ENCODE measurements around the gene AGFG2. TPM values are rescaled to one million over a fixed set of nuclear protein-coding genes. Genes with fewer than 3 reads are reported as not detected.

Gene AGFG2
- total and polyA plus RNA-seq, 4 donors: 37.2 to 48.8 (median 42.3) TPM

- under 1% methylated on average over 53 of the region's 53 CpGs for WGBS
- peak; percentile 99 for DNase-seq (ENCODE audit: low spot score)
- TF ChIP-seq FOXA1 (IDR thresholded peaks at IDR 0.05) (peak; percentile 2), GABPA (IDR thresholded peaks at IDR 0.05 in 1 of 2, conservative IDR thresholded peaks at IDR 0.05 in 1 of 2) (peak in 1 of 2 donors; percentile 77), REST (IDR thresholded peaks at IDR 0.05) (peak; percentile 24), YY1 (IDR thresholded peaks at IDR 0.05) (peak; percentile 72), SP1 (IDR thresholded peaks at IDR 0.05) (peak; percentile 100), HNF4A (conservative IDR thresholded peaks at IDR 0.05) (peak in 1 of 2 donors; percentile 3), RAD21 (IDR thresholded peaks at IDR 0.05) (peak in 1 of 2 donors; percentile 15), HNF4G (IDR thresholded peaks at IDR 0.05) (no peak), JUND (IDR thresholded peaks at IDR 0.05) (no peak), RXRA (IDR thresholded peaks at IDR 0.05) (peak; percentile 11 to 39)
- H3K27me3 ChIP-seq (ENCODE audit: control insufficient read depth in 4 of 4, insufficient read depth in 4 of 4, low read length in 3 of 4): no peaks in the 10 kb centered on the region
- H3K36me3 ChIP-seq (ENCODE audit: control insufficient read depth in 4 of 4, insufficient read depth in 3 of 4, low read depth in 1 of 4, low read length in 3 of 4): peaks cover 2 to 10% (median 5%) of the 10 kb centered on the region in 4 donors
- H3K9ac ChIP-seq (ENCODE audit: low read depth in 1 of 2, low read length in 2 of 2): peak within 1 kb of the TSS; percentile 63 to 76
- H3K4me1 ChIP-seq (ENCODE audit: control insufficient read depth in 4 of 4, insufficient read depth in 4 of 4, low read length in 3 of 4): peaks cover 2 to 38% (median 23%) of the 10 kb centered on the region in 4 donors
- H3K27ac ChIP-seq (ENCODE audit: low read depth in 1 of 2, low read length in 2 of 2): peak within 1 kb of the TSS; percentile 97 to 98
- no peaks in the 10 kb centered on the region for H3K9me3 ChIP-seq (ENCODE audit: control insufficient read depth in 4 of 4, low read length in 3 of 4)
- peak within 1 kb of the TSS; percentile 77 to 94 (median 85) for H3K4me3 ChIP-seq (ENCODE audit: low read depth in 1 of 3, low read length in 3 of 3)
Observed at GRCh38 chr7:100586266-100587025, 47.4 kb downstream of the AGFG2 start, which contains the start of gene FBXO24. TSS of gene FBXO24 (plus strand) at chr7:100586328. CDS start at chr7:100586626, 298 bp downstream.

GRCh38 chr7:100588438-100588837 lies 49.4 kb downstream of the AGFG2 start:
- 78% methylated on average over 1 of the region's 1 CpG for WGBS
- Histone ChIP-seq H3K27ac (ENCODE audit: low read depth in 1 of 2, low read length in 2 of 2) (no peak overlapping the region), H3K4me3 (ENCODE audit: low read depth in 1 of 3, low read length in 3 of 3) (no peak overlapping the region), H3K36me3 (ENCODE audit: control insufficient read depth in 4 of 4, insufficient read depth in 3 of 4, low read depth in 1 of 4, low read length in 3 of 4) (no peaks in the 10 kb centered on the region), H3K9me3 (ENCODE audit: control insufficient read depth in 4 of 4, low read length in 3 of 4) (no peaks in the 10 kb centered on the region), H3K9ac (ENCODE audit: low read depth in 1 of 2, low read length in 2 of 2) (no peak overlapping the region), H3K4me1 (ENCODE audit: control insufficient read depth in 4 of 4, insufficient read depth in 4 of 4, low read length in 3 of 4) (peaks cover 0 to 24% (median 15%) of the 10 kb centered on the region in 4 donors), H3K27me3 (ENCODE audit: control insufficient read depth in 4 of 4, insufficient read depth in 4 of 4, low read length in 3 of 4) (no peaks in the 10 kb centered on the region)
- TF ChIP-seq RAD21 (IDR thresholded peaks at IDR 0.05): peak; percentile 54 to 63
- TF ChIP-seq REST (IDR thresholded peaks at IDR 0.05): no peak
- TF ChIP-seq YY1 (IDR thresholded peaks at IDR 0.05): no peak
- no peak for TF ChIP-seq SP1 (IDR thresholded peaks at IDR 0.05)
- TF ChIP-seq CTCF (IDR thresholded peaks at IDR 0.05; ENCODE audit: low read depth, low read length, missing input control): peak; percentile 39
- TF ChIP-seq EGR1 (IDR thresholded peaks at IDR 0.05; ENCODE audit: low read depth in 2 of 2): no peak
- no peak for TF ChIP-seq HNF4G (IDR thresholded peaks at IDR 0.05)
- TF ChIP-seq GABPA (IDR thresholded peaks at IDR 0.05 in 1 of 2, conservative IDR thresholded peaks at IDR 0.05 in 1 of 2): no peak
- DNase-seq (ENCODE audit: low spot score): no peak

Measured in liver (tissue), 9 donors.